A549 (cell line): Measurements from ENCODE around the gene LYPD6B. TPM values are rescaled to one million over a fixed set of nuclear protein-coding genes. Genes with fewer than 3 reads are reported as not detected.

Source experiments
- ATAC-seq, 2 experiments: fragments of 200-7000 bp in 1 of 2; fragments of >200 bp in 1 of 2; cut with Nextera tagmentation in 1 of 2; cut with Tn5 transposase in 1 of 2; 3 replicates each; pipeline versions ENCODE4 v1.8.0 to v1.9.1; 2018 to 2020; ENCODE audit warnings: mild to moderate bottlenecking in 1 of 2, moderate library complexity in 1 of 2
- CTCF ChIA-PET: fragments of 300-600 bp; sonication (Branson Sonifier 250); formaldehyde crosslinking; extraction: SDS; loops from one replicate; lab custom pipeline; 2021; ENCODE audit warnings: antibody characterized with exemption, inconsistent platforms; lab: Yijun Ruan, JAX
- POLR2A ChIA-PET: fragments of 350-600 bp; formaldehyde crosslinking; extraction: SDS; loops from one replicate; lab custom pipeline; 2021; ENCODE audit warnings: antibody characterized with exemption, inconsistent platforms; lab: Yijun Ruan, JAX
- DNase-seq, 2 experiments: peaks; one replicate each; pipeline versions ENCODE4 v3.0.0 to v3.0.0-alpha.2; 2011 to 2016; ENCODE audit warnings: low read depth in 1 of 2, low spot score in 1 of 2
- FAIRE-seq: peaks from 2 replicates; lab custom pipeline; 2011; peaks lifted over from hg19 to GRCh38; lab: Jason Lieb, UNC
- H3K27ac ChIP-seq, 2 experiments: fragments of >200 bp; sonication (Bioruptor Twin); formaldehyde crosslinking; 3 replicates each; pipeline ENCODE4 v1.5.1; 2016 to 2017
- H3K4me1 ChIP-seq: fragments of >200 bp; sonication (Bioruptor Twin); formaldehyde crosslinking; 3 replicates; pipeline ENCODE4 v1.6.1; 2016
- H3K4me2 ChIP-seq: fragments of >200 bp; sonication (Bioruptor Twin); formaldehyde crosslinking; 3 replicates; pipeline ENCODE4 v1.6.1; 2016
- H3K4me3 ChIP-seq: fragments of >200 bp; sonication (Bioruptor Twin); formaldehyde crosslinking; 3 replicates; pipeline ENCODE4 v1.5.1; 2016
- H3K9me3 ChIP-seq: fragments of >200 bp; sonication (Bioruptor Twin); formaldehyde crosslinking; 3 replicates; pipeline ENCODE4 v1.6.1; 2016
- CHD2 ChIP-seq: fragments of 150-350 bp; IDR thresholded peaks from 2 replicates; pipeline ENCODE4 v1.6.1; 2014; ENCODE audit warnings: low read length; ENCODE audit not compliant: partially characterized antibody
- CHD4 ChIP-seq: fragments of 200-600 bp; sonication (generic); IDR thresholded peaks from 2 replicates; pipeline ENCODE4 v1.6.1; 2016; ENCODE audit warnings: antibody characterized with exemption, mild to moderate bottlenecking, borderline replicate concordance
- CTCF ChIP-seq: fragments of >200 bp; sonication (Bioruptor Twin); formaldehyde crosslinking; IDR thresholded peaks from 3 replicates; pipeline ENCODE4 v1.5.1; 2016
- E2F6 ChIP-seq: IDR thresholded peaks from 2 replicates; pipeline ENCODE4 v1.6.1; 2012; ENCODE audit warnings: low read depth, borderline replicate concordance
- EHF ChIP-seq: fragments of 250-450 bp; sonication (Bioruptor Pico); IDR thresholded peaks from 2 replicates; pipeline ENCODE4 v1.5.0; 2020; ENCODE audit warnings: mild to moderate bottlenecking
- EHMT2 ChIP-seq: fragments of 200-600 bp; sonication (generic); IDR thresholded peaks from 2 replicates; pipeline ENCODE4 v1.6.1; 2016; ENCODE audit warnings: antibody characterized with exemption, low read depth, mild to moderate bottlenecking, moderate library complexity
- EP300 ChIP-seq, 2 experiments: fragments of >200 bp; sonication (Bioruptor Twin); formaldehyde crosslinking; IDR thresholded peaks; 2 replicates in 1 of 2; 3 replicates in 1 of 2; pipeline ENCODE4 v1.6.1; 2016 to 2017
- FOSB ChIP-seq: fragments of 250-450 bp; sonication (Bioruptor Pico); IDR thresholded peaks from 2 replicates; pipeline ENCODE4 v1.5.0; 2020; ENCODE audit warnings: mild to moderate bottlenecking, moderate library complexity
- HDAC2 ChIP-seq: fragments of 200-600 bp; sonication (generic); IDR thresholded peaks from 2 replicates; pipeline ENCODE4 v1.6.1; 2016
- HES2 ChIP-seq: fragments of >200 bp; sonication (Bioruptor Twin); formaldehyde crosslinking; IDR thresholded peaks from 2 replicates; pipeline ENCODE4 v1.6.1; 2016
- HMGXB4 ChIP-seq: fragments of 250-450 bp; sonication (Bioruptor Pico); IDR thresholded peaks from 2 replicates; pipeline ENCODE4 v1.5.0; 2021; ENCODE audit warnings: mild to moderate bottlenecking, moderate library complexity, borderline replicate concordance
- HOXA7 ChIP-seq: fragments of 250-450 bp; sonication (Bioruptor Pico); IDR thresholded peaks from 2 replicates; pipeline ENCODE4 v1.5.0; 2020; ENCODE audit warnings: mild to moderate bottlenecking, moderate library complexity
- JUN ChIP-seq, 2 experiments: fragments of >200 bp; sonication (Bioruptor Twin); formaldehyde crosslinking; IDR thresholded peaks; 2 replicates in 1 of 2; 3 replicates in 1 of 2; pipeline ENCODE4 v1.6.1; 2016 to 2017
- JUNB ChIP-seq: fragments of >200 bp; sonication (Bioruptor Twin); formaldehyde crosslinking; IDR thresholded peaks from 2 replicates; pipeline ENCODE4 v1.6.1; 2016
- KDM1A ChIP-seq: fragments of 200-600 bp; sonication (generic); IDR thresholded peaks from 2 replicates; pipeline ENCODE4 v1.6.1; 2016; ENCODE audit warnings: low read depth, mild to moderate bottlenecking
- KDM5A ChIP-seq: fragments of 200-600 bp; sonication (generic); IDR thresholded peaks from 2 replicates; pipeline ENCODE4 v1.6.1; 2016; ENCODE audit warnings: antibody characterized with exemption, mild to moderate bottlenecking
- MAFK ChIP-seq: fragments of 450-650 bp; IDR thresholded peaks from 2 replicates; pipeline ENCODE4 v1.6.1; 2014; ENCODE audit not compliant: partially characterized antibody
- MAX ChIP-seq: IDR thresholded peaks from 2 replicates; pipeline ENCODE4 v1.6.1; 2012
- PBX3 ChIP-seq: IDR thresholded peaks from 2 replicates; pipeline ENCODE4 v1.6.1; 2012
- RARB ChIP-seq: fragments of 250-450 bp; sonication (Bioruptor Pico); IDR thresholded peaks from 2 replicates; pipeline ENCODE4 v1.8.0; 2021; ENCODE audit warnings: mild to moderate bottlenecking, moderate library complexity
- RNF2 ChIP-seq: fragments of 200-600 bp; sonication (generic); IDR thresholded peaks from 2 replicates; pipeline ENCODE4 v1.6.1; 2016; ENCODE audit warnings: low read depth, mild to moderate bottlenecking, antibody characterized with exemption, moderate library complexity, borderline replicate concordance
- USF2 ChIP-seq: fragments of 450-650 bp; IDR thresholded peaks from 2 replicates; pipeline ENCODE4 v1.6.1; 2014; ENCODE audit warnings: antibody characterized with exemption
- ZC3H11A ChIP-seq: fragments of 450-650 bp; IDR thresholded peaks from 2 replicates; pipeline ENCODE4 v1.6.1; 2014; ENCODE audit warnings: antibody characterized with exemption, mild to moderate bottlenecking
- ZNF302 ChIP-seq: fragments of 250-450 bp; sonication (Bioruptor Pico); IDR thresholded peaks from 2 replicates; pipeline ENCODE4 v1.9.0; 2021; ENCODE audit warnings: inconsistent platforms, mild to moderate bottlenecking, moderate library complexity
- WGBS: methylation state at CpG from one replicate; pipeline ENCODE4 v1.1.6; 2017; ENCODE audit errors: missing lambda C conversion rate; 5-methylcytosine and 5-hydroxymethylcytosine counted together
- polyA plus RNA-seq, 4 experiments: library from polyadenylated mRNA; depleted of rRNA in 3 of 4; stranded (reverse); fragments of >200 nt; fragmentation: RNase III in 1 of 4; extraction: RNeasy Plus Mini Kit Qiagen cat#74134 plus additional on column Dnase treatment in 1 of 4; gene quantifications; 2 replicates in 3 of 4; 3 replicates in 1 of 4; pipeline ENCODE4 v1.2.3, GENCODE V29; 2011 to 2017

LYPD6B gene
- polyA plus RNA-seq, 2 of the 4 experiments (the other 2 are of a cell fraction) = not detected

GRCh38 chr2:149008381-149008780, 30.1 kb upstream of the LYPD6B start:
- H3K4me1 ChIP-seq = no peaks in the 10 kb centered on the region
- POLR2A ChIA-PET = no interaction called here
- 30% methylated on average over 7 of the region's 7 CpGs for WGBS
- H3K27ac ChIP-seq = no peak overlapping the region
- TF ChIP-seq HMGXB4 (no peak), EP300 (IDR thresholded peaks at IDR 0.05) (no peak), EHMT2 (no peak), HES2 (no peak), EHF (CRISPR knock-in tag) (no peak), ZC3H11A (no peak), HDAC2 (no peak), PBX3 (no peak), CHD2 (no peak), KDM5A (no peak)
- CTCF ChIA-PET = interaction anchor here (0.6 to 3.7 kb wide), 4 partner anchors 9 to 564 kb away, joined by 3 to 25 read pairs (median 4); no protein-coding TSS in a partner anchor
- no peak overlapping the region for H3K4me2 ChIP-seq
- no peak overlapping the region for H3K4me3 ChIP-seq
- FAIRE-seq (no peak), DNase-seq (no peak), ATAC-seq (no peak)
- no peaks in the 10 kb centered on the region for H3K9me3 ChIP-seq

GRCh38 chr2:149009576-149010461, 28.7 kb upstream of the LYPD6B start:
- FAIRE-seq = no peak
- CTCF ChIA-PET = interaction anchor here (1.2 to 3.7 kb wide), 2 partner anchors 7 to 16 kb away, joined by 4 to 25 read pairs; no protein-coding TSS in a partner anchor
- POLR2A ChIA-PET = no interaction called here
- 81% methylated on average over 29 of the region's 31 CpGs for WGBS
- Histone ChIP-seq H3K4me3 (no peak overlapping the region), H3K4me1 (no peaks in the 10 kb centered on the region), H3K4me2 (no peak overlapping the region), H3K27ac (no peak overlapping the region)
- no peak for ATAC-seq
- no peak for DNase-seq
- TF ChIP-seq RNF2 (no peak), RARB (CRISPR knock-in tag) (no peak), USF2 (no peak), ZNF302 (CRISPR knock-in tag) (no peak), CHD4 (no peak), HOXA7 (CRISPR knock-in tag) (no peak), HDAC2 (no peak), JUNB (no peak), JUN (IDR thresholded peaks at IDR 0.05) (no peak), MAFK (no peak), EHF (CRISPR knock-in tag) (no peak), FOSB (CRISPR knock-in tag) (no peak), E2F6 (no peak), KDM1A (no peak), MAX (no peak), CTCF (no peak)
- TF ChIP-seq, all 56 proteins: peak for 0
- H3K9me3 ChIP-seq = no peaks in the 10 kb centered on the region
